Measurements from ENCODE around the gene RXRA. TPM values are rescaled to one million over a fixed set of nuclear protein-coding genes. Genes with fewer than 3 reads are reported as not detected.

Gene RXRA
- total RNA-seq, 4 donors from 2014 or later = 17.1 to 84.6 (median 24.0) TPM

DNA sequence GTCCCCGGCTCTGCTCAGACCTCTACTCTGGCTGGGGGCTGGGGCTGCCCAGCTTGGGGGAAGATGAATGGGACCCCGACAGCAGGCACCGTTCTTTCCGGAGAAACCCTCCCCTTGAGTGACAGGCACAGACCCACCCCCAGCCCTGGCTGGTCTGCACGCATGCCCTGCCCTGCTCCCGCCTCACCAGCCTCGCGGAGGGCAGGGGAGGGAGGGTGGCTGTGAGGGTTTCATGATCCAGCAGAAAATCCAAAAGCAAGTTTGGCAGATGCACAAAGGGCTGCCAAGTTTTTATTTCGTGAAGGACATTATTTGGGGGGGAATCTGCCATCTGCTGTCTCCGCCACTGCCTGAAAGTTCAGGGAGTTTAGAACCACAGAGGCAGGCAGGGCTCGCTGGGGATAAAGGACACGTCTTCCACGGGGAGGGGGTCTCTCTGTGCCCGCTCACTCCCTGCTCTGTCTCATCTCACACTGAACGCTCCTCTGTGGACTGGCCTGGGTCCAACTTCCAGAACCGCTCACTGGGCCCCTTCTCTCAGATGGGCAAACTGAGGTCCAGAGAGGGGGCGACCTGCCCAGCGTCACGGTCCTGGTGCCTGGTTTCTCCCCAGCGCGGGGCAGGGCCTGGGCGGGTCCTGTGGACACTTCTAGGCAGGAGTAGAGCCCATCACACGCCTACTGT, 92.9 kb downstream of the RXRA start:
- peak overlapping the region in 1 of 2 donors; percentile 77 for H3K27ac ChIP-seq
- intact Hi-C loops (cut with DNase I; ENCODE audit: low total_unique reads) = no loop called here

DNA sequence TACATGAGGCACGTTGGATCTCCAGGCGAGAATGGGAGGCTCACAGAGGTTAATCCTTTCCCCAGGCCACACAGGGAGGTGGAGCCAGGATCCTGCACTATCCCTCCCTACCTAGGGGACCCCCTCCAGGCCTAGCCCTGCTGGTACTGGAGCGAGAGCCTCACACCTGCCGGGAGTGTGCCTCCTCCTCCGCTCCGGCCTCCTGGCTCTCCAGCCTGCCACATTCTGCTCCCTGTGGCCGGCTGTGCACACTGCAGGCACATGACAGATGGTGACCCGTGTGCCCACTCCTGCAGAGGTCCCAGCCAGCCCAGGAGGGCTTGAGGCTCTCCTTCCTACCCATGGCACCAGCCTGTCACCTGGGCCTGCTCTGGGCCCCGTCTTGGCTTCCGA, 93.4 kb downstream of the RXRA start:
- Histone ChIP-seq H3K27me3 (no peaks in the 10 kb centered on the region), H3K4me3 (no peak overlapping the region), H3K9me3 (no peaks in the 10 kb centered on the region), H3K4me1 (peaks cover 0 to 14% of the 10 kb centered on the region in 2 donors), H3K36me3 (no peaks in the 10 kb centered on the region), H3K27ac (peak overlapping the region in 1 of 2 donors; percentile 77)
- no peak for DNase-seq
- TF ChIP-seq, protein P1, sequence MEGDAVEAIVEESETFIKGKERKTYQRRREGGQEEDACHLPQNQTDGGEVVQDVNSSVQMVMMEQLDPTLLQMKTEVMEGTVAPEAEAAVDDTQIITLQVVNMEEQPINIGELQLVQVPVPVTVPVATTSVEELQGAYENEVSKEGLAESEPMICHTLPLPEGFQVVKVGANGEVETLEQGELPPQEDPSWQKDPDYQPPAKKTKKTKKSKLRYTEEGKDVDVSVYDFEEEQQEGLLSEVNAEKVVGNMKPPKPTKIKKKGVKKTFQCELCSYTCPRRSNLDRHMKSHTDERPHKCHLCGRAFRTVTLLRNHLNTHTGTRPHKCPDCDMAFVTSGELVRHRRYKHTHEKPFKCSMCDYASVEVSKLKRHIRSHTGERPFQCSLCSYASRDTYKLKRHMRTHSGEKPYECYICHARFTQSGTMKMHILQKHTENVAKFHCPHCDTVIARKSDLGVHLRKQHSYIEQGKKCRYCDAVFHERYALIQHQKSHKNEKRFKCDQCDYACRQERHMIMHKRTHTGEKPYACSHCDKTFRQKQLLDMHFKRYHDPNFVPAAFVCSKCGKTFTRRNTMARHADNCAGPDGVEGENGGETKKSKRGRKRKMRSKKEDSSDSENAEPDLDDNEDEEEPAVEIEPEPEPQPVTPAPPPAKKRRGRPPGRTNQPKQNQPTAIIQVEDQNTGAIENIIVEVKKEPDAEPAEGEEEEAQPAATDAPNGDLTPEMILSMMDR (IDR thresholded peaks at IDR 0.05) = no peak
- no peak for TF ChIP-seq POLR2A (IDR thresholded peaks at IDR 0.05)
- intact Hi-C loops (cut with DNase I; ENCODE audit: low total_unique reads) = loop anchor here (10.0 kb wide), 1 partner anchor 85 kb away; no protein-coding TSS in a partner anchor

More for the DNA sequence above, 92.9 kb downstream of the RXRA start:
- Histone ChIP-seq H3K36me3 (no peaks in the 10 kb centered on the region), H3K27me3 (no peaks in the 10 kb centered on the region), H3K4me1 (peaks cover 0 to 19% of the 10 kb centered on the region in 2 donors), H3K4me3 (no peak overlapping the region), H3K9me3 (no peaks in the 10 kb centered on the region)
- TF ChIP-seq, protein P1 (IDR thresholded peaks at IDR 0.05) = no peak
- no peak for TF ChIP-seq POLR2A (IDR thresholded peaks at IDR 0.05)
- DNase-seq = no peak

DNA sequence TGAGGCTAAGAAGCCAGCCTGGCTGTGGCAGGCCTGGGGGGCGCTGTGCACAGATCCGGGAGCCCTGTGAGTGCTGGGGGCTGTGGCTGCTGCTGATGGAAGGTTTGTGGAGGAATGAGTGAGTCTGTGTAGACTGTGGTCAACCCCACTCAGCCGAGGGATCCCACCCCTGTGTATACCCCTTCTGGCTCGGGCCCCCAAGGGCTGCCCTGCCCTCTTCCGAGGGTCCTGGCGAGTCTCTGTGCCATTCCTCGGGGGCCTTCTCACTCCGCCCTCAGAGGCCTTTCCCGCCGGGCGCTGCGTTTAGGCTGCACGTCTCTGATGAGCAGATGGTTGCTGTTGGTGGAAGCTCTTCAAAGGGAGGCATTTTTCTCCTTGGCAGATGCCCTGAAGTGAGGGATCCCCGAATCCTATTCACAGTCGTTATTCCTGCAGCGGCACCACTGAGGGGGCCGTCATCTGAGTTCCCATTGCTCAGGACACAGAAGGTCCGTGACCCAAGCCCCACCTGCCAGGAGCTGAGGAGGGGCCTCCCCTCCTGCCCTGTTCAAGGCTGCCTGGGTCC, 94.1 kb downstream of the RXRA start:
- Histone ChIP-seq H3K27me3 (no peaks in the 10 kb centered on the region), H3K27ac (peak overlapping the region in 1 of 2 donors; percentile 77), H3K4me3 (no peak overlapping the region), H3K9me3 (no peaks in the 10 kb centered on the region), H3K36me3 (no peaks in the 10 kb centered on the region), H3K4me1 (peaks cover 0 to 13% of the 10 kb centered on the region in 2 donors)
- no peak for DNase-seq
- TF ChIP-seq, protein P1 (IDR thresholded peaks at IDR 0.05) = no peak
- intact Hi-C loops (cut with DNase I; ENCODE audit: low total_unique reads) = loop anchor here (10.0 kb wide), 1 partner anchor 86 kb away; no protein-coding TSS in a partner anchor

DNA sequence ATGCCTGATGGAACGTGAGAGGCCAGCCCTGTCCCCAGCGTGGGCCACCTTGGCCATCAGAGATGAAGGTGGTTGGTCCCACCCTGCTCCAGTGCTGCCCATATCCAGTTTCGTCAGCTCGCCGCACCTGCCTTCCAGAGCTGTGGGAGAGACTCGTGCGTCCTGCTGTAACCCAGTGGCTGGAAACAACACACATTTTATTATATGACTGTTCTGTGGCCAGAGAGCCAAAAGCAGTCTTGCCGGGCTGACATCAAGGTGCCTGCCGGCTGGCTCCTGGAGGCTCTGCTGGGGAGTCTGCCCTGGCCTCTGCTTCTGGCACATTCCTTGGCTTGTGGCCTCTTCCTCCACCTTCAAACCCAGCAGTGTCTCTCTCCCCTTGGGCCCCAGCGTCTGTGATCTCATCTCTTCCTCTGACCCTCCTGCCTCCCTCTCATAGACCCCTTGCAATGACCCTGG, 94.7 kb downstream of the RXRA start:
- H3K4me3 ChIP-seq = no peak overlapping the region
- DNase-seq = peak in 1 of 2 donors; percentile 62
- H3K36me3 ChIP-seq = no peaks in the 10 kb centered on the region
- H3K9me3 ChIP-seq = no peaks in the 10 kb centered on the region
- H3K4me1 ChIP-seq = peaks cover 0 to 13% of the 10 kb centered on the region in 2 donors
- no peaks in the 10 kb centered on the region for H3K27me3 ChIP-seq
- H3K27ac ChIP-seq = peak overlapping the region in 1 of 2 donors; percentile 77
- intact Hi-C loops (cut with DNase I; ENCODE audit: low total_unique reads) = loop anchor here (10.0 kb wide), 1 partner anchor 86 kb away; no protein-coding TSS in a partner anchor
- no peak for TF ChIP-seq POLR2A (IDR thresholded peaks at IDR 0.05)
- TF ChIP-seq, protein P1 (IDR thresholded peaks at IDR 0.05) = no peak

DNA sequence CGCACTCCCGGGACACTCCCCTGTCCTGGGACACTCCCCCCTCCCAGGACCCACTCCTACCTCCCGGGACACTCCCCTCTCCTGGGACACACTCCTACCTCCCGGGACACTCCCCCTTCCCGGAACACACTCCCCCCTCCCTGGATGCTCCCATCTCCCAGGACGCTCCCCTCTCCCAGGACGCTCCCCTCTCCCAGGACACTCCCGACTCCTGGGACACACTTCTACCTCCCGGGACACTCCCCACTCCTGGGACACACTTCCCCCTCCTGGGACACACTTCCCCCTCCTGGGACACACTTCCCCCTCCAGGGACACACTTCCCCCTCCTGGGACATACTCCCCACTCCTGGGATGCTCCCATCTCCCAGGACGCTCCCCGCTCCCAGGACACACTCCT, 95.6 kb downstream of the RXRA start:
- Histone ChIP-seq H3K4me1 (peaks cover 0 to 13% of the 10 kb centered on the region in 2 donors), H3K27ac (peak overlapping the region; percentile 54 to 77), H3K27me3 (no peaks in the 10 kb centered on the region), H3K36me3 (no peaks in the 10 kb centered on the region), H3K9me3 (no peaks in the 10 kb centered on the region), H3K4me3 (no peak overlapping the region)
- DNase-seq = no peak
- no peak for TF ChIP-seq POLR2A (IDR thresholded peaks at IDR 0.05)
- TF ChIP-seq, protein P1 (IDR thresholded peaks at IDR 0.05) = no peak
- intact Hi-C loops (cut with DNase I; ENCODE audit: low total_unique reads) = loop anchor here (10.0 kb wide), 1 partner anchor 87 kb away; no protein-coding TSS in a partner anchor
